NCI-H748 (cell line): ENCODE measurements around the gene FLT4.

Source experiments
- DNase-seq: peaks from one replicate; lab custom pipeline; 2025; ENCODE audit not compliant: unreplicated experiment; lab: John Stamatoyannopoulos, UW

Gene FLT4

GRCh38 chr5:180627386-180628120, 21.8 kb downstream of the FLT4 start:
- DNase-seq = no peak

GRCh38 chr5:180626661-180627385, 22.6 kb downstream of the FLT4 start:
- DNase-seq = no peak

GRCh38 chr5:180625791-180626660, 23.4 kb downstream of the FLT4 start:
- no peak for DNase-seq

- DNase-seq = no peak
Observed at GRCh38 chr5:180625125-180625790, 24.1 kb downstream of the FLT4 start.

- DNase-seq = no peak
Observed at GRCh38 chr5:180624587-180624986, 24.8 kb downstream of the FLT4 start.

GRCh38 chr5:180623844-180624243, 25.6 kb downstream of the FLT4 start:
- DNase-seq = no peak

GRCh38 chr5:180623411-180623834, 26.0 kb downstream of the FLT4 start:
- no peak for DNase-seq

GRCh38 chr5:180622910-180623309, 26.5 kb downstream of the FLT4 start:
- no peak for DNase-seq

- no peak for DNase-seq
Observed at GRCh38 chr5:180621311-180621710, 28.1 kb downstream of the FLT4 start.

GRCh38 chr5:180620014-180620413, 29.4 kb downstream of the FLT4 start:
- no peak for DNase-seq

GRCh38 chr5:180619563-180619915, 29.9 kb downstream of the FLT4 start:
- DNase-seq = no peak

- no peak for DNase-seq
Observed at GRCh38 chr5:180618829-180619562, 30.4 kb downstream of the FLT4 start.

GRCh38 chr5:180618487-180618828, 30.9 kb downstream of the FLT4 start:
- no peak for DNase-seq

- DNase-seq = no peak
Observed at GRCh38 chr5:180613814-180614188, 35.6 kb downstream of the FLT4 start.

- no peak for DNase-seq
Observed at GRCh38 chr5:180613188-180613813, 36.1 kb downstream of the FLT4 start.

- no peak for DNase-seq
Observed at GRCh38 chr5:180612683-180613082, 36.7 kb downstream of the FLT4 start.

GRCh38 chr5:180611140-180611850, 38.1 kb downstream of the FLT4 start:
- DNase-seq = no peak

GRCh38 chr5:180609817-180610550, 39.4 kb downstream of the FLT4 start:
- no peak for DNase-seq

GRCh38 chr5:180609386-180609785, 40.0 kb downstream of the FLT4 start:
- no peak for DNase-seq
